IPS DF 6.9 (cell line): ENCODE results near the gene BBS4.
"Not testable (repeated sequence)": the region's sequence is repeated elsewhere in the genome, so short reads cannot be mapped to it uniquely, and the experiment has no call there.

Experiments used
- DNase-seq: peaks from one replicate; pipeline ENCODE4 v3.0.0-alpha.2; 2013; ENCODE audit warnings: low read depth, low spot score
- H3K27ac ChIP-seq: one replicate; pipeline ENCODE4 v1.5.1; 2013; ENCODE audit warnings: low read length, control low read depth
- H3K27me3 ChIP-seq: 2 replicates; pipeline ENCODE4 v1.6.1; 2013; ENCODE audit warnings: mild to moderate bottlenecking, low read length; ENCODE audit not compliant: control insufficient read depth, insufficient read depth
- H3K36me3 ChIP-seq: 2 replicates; pipeline ENCODE4 v1.6.1; 2013; ENCODE audit warnings: low read length; ENCODE audit not compliant: control insufficient read depth, insufficient read depth
- H3K4me1 ChIP-seq: 2 replicates; pipeline ENCODE4 v1.6.1; 2013; ENCODE audit warnings: low read length; ENCODE audit not compliant: control insufficient read depth, insufficient read depth
- H3K4me3 ChIP-seq: 2 replicates; pipeline ENCODE4 v1.5.1; 2013; ENCODE audit warnings: mild to moderate bottlenecking, low read length
- H3K9me3 ChIP-seq: 2 replicates; pipeline ENCODE4 v1.6.1; 2013; ENCODE audit warnings: low read length, inconsistent platforms; ENCODE audit not compliant: control insufficient read depth, insufficient read depth
- WGBS: extraction: QIAGEN DNeasy Blood & Tissue Kit; methylation state at CpG from one replicate; pipeline ENCODE4 v1.1.7; 2013; ENCODE audit warnings: mixed read lengths, missing lambda C conversion rate; ENCODE audit not compliant: insufficient read length, insufficient coverage; 5-methylcytosine and 5-hydroxymethylcytosine counted together

Gene BBS4

GRCh38 chr15:72685925-72686794, at the start of gene BBS4, which contains the start of gene HIGD2B:
Gene BBS4, plus strand, starts transcription at chr15:72686207. Its CDS starts 21 bp downstream, at chr15:72686228.
Gene HIGD2B, minus strand, starts transcription at chr15:72686182. Its CDS starts 9,808 bp downstream, at chr15:72676374.
- DNase-seq, result peak; percentile 72
- Histone ChIP-seq H3K27ac (no peak within 1 kb of the TSS), H3K4me3 (peak within 1 kb of the TSS; percentile 70), H3K27me3 (no peaks in the 10 kb centered on the region), H3K9me3 (no peaks in the 10 kb centered on the region), H3K4me1 (no peaks in the 10 kb centered on the region), H3K36me3 (no peaks in the 10 kb centered on the region)
- WGBS, result no CpG with 5 or more reads among the region's 49 CpGs

DNA sequence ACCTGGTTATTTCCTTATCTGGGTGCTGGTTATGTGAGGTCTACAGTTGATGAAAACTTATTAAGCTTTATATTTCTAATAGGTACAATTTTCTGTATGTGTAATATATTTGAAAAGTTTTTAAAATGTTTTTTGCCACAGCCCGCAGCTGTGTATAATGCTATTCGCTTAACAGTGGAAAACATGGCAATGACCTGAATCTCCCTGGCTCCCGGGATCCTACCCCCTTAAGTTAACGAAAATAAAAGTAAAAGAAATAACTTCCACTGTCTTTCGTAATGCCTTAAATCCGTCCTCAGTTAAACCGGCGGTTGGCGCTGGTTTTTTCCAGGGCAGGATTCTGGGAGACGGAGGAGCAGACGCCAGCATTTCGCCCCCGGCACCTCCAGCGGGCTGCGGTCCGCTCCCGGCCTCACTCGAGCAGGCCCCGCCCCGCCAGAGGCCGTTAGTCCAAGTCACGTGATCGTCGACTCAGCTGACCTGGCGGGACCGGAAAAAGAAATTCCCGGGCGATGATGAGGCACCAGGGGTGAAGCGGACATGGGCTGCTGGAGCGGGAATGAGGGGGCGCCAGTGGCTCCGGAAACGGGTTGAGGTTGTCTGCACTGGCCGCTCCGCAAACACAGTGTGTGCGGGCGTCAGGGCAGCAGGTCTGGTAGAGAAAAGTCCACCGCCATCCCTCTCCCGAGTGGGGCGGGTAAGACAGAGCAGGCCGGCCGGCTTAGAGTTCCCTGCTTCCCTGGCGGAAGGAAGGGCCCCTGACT, 49.3 kb upstream of the BBS4 start:
- H3K27ac ChIP-seq, H3K4me1 ChIP-seq, H3K9me3 ChIP-seq, H3K36me3 ChIP-seq, H3K27me3 ChIP-seq: not testable (repeated sequence)
- peak overlapping the region; percentile 44; the same call in 1 of the 2 replicates for H3K4me3 ChIP-seq
- WGBS, result no CpG with 5 or more reads among the region's 43 CpGs
- peak; percentile 7 for DNase-seq

GRCh38 chr15:72639759-72640483, 46.1 kb upstream of the BBS4 start:
- H3K4me1 ChIP-seq, H3K27me3 ChIP-seq, H3K9me3 ChIP-seq, DNase-seq, H3K27ac ChIP-seq, H3K36me3 ChIP-seq, H3K4me3 ChIP-seq: not testable (repeated sequence)
- no CpG with 5 or more reads among the region's 26 CpGs for WGBS

- H3K4me3 ChIP-seq, H3K27ac ChIP-seq, H3K9me3 ChIP-seq, H3K36me3 ChIP-seq, H3K27me3 ChIP-seq, DNase-seq, H3K4me1 ChIP-seq: not testable (repeated sequence)
- WGBS, result no CpG with 5 or more reads among the region's 2 CpGs
These were observed 43.7 kb upstream of the BBS4 start for GRCh38 chr15:72642271-72642670.

DNA sequence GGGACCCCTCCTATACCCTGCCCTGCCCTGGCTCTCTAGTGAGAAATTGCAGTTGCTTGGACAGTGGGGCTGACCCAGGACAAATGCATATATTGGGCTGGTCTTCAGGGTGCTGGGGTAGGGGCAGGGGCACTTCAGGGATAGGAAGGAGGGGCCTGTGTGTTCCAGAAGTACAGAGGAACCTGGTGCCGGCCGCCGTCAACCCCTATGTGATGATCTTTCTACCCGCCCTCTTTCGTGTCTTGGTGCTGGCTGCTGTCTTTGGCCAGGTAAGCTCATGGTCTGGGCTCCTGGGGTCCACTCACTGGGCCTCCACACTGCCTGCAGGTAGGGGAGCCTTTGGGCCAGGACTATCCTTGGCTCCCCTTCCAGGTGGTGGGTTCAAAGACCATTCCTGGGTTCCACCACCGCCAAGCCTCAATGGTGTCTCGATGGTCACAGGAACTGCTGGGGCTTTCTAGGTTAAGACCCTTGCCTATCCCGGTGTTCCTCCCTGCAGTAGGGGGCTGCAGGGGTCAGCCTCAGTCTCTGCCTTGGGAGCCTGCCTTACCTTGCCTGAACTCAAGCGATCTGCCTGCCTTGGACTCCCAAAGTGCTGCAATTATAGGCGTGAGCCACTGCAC, 37.3 kb upstream of the BBS4 start:
- not testable (repeated sequence) for H3K36me3 ChIP-seq, DNase-seq, H3K27me3 ChIP-seq, H3K9me3 ChIP-seq, H3K4me1 ChIP-seq, H3K27ac ChIP-seq, H3K4me3 ChIP-seq
- WGBS, result no CpG with 5 or more reads among the region's 10 CpGs

GRCh38 chr15:72654397-72654796, 31.6 kb upstream of the BBS4 start, which contains the start of gene GOLGA6B:
Gene GOLGA6B, plus strand, starts transcription at chr15:72654697. Its CDS starts 41 bp downstream, at chr15:72654738.
- not testable (repeated sequence) for H3K4me1 ChIP-seq, H3K27ac ChIP-seq, H3K36me3 ChIP-seq, H3K9me3 ChIP-seq, H3K4me3 ChIP-seq, DNase-seq, H3K27me3 ChIP-seq
- WGBS, result no CpG with 5 or more reads among the region's 7 CpGs

DNA sequence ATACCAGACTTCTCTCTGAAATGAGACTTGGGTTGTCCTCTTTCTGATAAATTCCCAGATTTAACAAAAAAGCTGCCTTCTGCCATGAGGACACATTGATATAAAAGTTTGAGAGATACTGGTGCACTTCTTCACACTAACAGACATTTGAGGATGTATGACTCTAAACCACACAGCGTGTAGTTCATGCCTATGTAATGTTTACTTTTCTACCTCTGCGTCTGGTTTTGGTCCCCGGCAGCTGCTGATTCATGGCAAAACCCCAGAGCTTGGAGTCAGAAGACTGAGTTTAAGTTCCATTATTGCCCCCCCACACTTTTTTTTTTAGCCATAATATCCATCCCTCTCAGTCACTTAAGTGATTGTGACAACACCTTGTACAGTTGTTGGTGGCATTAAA, 30.0 kb upstream of the BBS4 start:
- H3K36me3 ChIP-seq, H3K4me1 ChIP-seq, DNase-seq, H3K9me3 ChIP-seq, H3K27ac ChIP-seq, H3K4me3 ChIP-seq, H3K27me3 ChIP-seq: not testable (repeated sequence)
- no CpG with 5 or more reads among the region's 3 CpGs for WGBS

DNA sequence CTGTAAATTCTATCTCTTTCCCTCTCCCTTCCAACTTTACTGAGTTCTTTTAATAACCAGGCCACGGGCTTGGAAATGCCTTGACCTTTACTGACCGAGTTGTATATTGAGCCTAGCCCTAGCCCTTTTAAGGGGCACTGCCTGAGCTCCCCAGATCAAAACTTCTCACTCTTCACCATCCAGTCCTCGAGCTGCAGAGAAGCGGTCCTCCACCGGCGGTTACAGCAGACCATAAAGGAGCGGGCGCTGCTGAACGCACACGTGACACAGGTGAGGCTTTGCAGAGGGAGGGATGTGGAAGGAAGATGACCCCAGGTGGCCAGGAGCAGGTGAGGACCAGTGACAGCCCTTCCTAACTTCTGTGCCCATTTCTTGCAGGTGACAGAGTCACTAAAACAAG, 24.9 kb upstream of the BBS4 start:
- not testable (repeated sequence) for DNase-seq, H3K27me3 ChIP-seq, H3K4me3 ChIP-seq, H3K27ac ChIP-seq, H3K9me3 ChIP-seq, H3K4me1 ChIP-seq, H3K36me3 ChIP-seq
- no CpG with 5 or more reads among the region's 10 CpGs for whole genome bisulfite sequencing

DNA sequence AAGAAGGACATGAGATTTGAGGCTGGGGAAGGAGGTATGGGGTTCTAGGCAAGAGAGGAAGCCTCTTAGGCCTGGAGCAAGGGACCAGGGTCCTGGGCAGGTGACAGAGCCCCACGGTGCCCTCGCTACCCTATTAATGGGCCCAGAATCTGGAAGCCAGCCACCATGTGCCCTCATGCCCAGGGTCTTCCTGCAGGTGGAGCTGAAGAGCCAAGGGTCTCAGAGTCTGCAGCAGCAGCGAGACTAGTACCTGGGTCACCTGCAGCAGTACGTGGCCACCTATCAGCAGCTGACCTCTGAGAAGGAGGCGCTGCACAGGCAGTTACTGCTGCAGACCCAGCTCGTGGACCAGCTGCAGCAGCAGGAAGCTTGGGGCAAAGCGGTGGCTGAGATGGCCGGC, 22.1 kb upstream of the BBS4 start:
- no CpG with 5 or more reads among the region's 8 CpGs for WGBS
- not testable (repeated sequence) for H3K4me3 ChIP-seq, H3K4me1 ChIP-seq, H3K36me3 ChIP-seq, DNase-seq, H3K27me3 ChIP-seq, H3K27ac ChIP-seq, H3K9me3 ChIP-seq

- H3K36me3 ChIP-seq, H3K4me1 ChIP-seq, H3K9me3 ChIP-seq, DNase-seq, H3K27ac ChIP-seq, H3K4me3 ChIP-seq, H3K27me3 ChIP-seq: not testable (repeated sequence)
- WGBS, result no CpG with 5 or more reads among the region's 11 CpGs
These were observed 20.3 kb upstream of the BBS4 start for GRCh38 chr15:72665706-72666105.
